ENCODE data around the gene TAF1B.

- no peak for TF ChIP-seq CTCF (IDR thresholded peaks at IDR 0.05)
- TF ChIP-seq POLR2A (IDR thresholded peaks at IDR 0.05) = no peak
- TF ChIP-seq POLR2AphosphoS5 (IDR thresholded peaks at IDR 0.05) = no peak
These were observed 127.1 kb downstream of the TAF1B start for GRCh38 chr2:9970200-9971044.

Data from breast epithelium (tissue), 3 donors.